CD4-positive, alpha-beta T cell treated with Interleukin-15 for 1 hour (primary cell): ENCODE measurements around the gene P3H2.

Experiments
- DNase-seq: peaks from one replicate; pipeline ENCODE4 v3.0.0-alpha.2; 2020

The P3H2 gene

GRCh38 chr3:190013943-190014924 lies 106.5 kb downstream of the P3H2 start:
- DNase-seq = no peak

- DNase-seq = no peak
These were observed 107.9 kb downstream of the P3H2 start for GRCh38 chr3:190012784-190013183.

- no peak for DNase-seq
These were observed 108.3 kb downstream of the P3H2 start for GRCh38 chr3:190012314-190012782.

- no peak for DNase-seq
These were observed 110.2 kb downstream of the P3H2 start for GRCh38 chr3:190010486-190010885.

- no peak for DNase-seq
These were observed 111.1 kb downstream of the P3H2 start for GRCh38 chr3:190009614-190010013.

- no peak for DNase-seq
These were observed 112.3 kb downstream of the P3H2 start for GRCh38 chr3:190008432-190008831.

- no peak for DNase-seq
These were observed 115.2 kb downstream of the P3H2 start for GRCh38 chr3:190005343-190006113.

GRCh38 chr3:190004656-190005055 lies 116.0 kb downstream of the P3H2 start:
- DNase-seq = no peak

- DNase-seq = no peak
These were observed 117.0 kb downstream of the P3H2 start for GRCh38 chr3:190003681-190004123.

GRCh38 chr3:190003068-190003467 lies 117.6 kb downstream of the P3H2 start:
- no peak for DNase-seq

- no peak for DNase-seq
These were observed 119.3 kb downstream of the P3H2 start for GRCh38 chr3:190001426-190001825.

- DNase-seq = no peak
These were observed 119.9 kb downstream of the P3H2 start for GRCh38 chr3:190000861-190001196.

GRCh38 chr3:190000187-190000860 lies 120.4 kb downstream of the P3H2 start:
- no peak for DNase-seq

GRCh38 chr3:189999718-190000117 lies 121.0 kb downstream of the P3H2 start:
- no peak for DNase-seq

GRCh38 chr3:189995129-189995528 lies 125.6 kb downstream of the P3H2 start:
- DNase-seq = no peak

GRCh38 chr3:189990826-189991225 lies 129.9 kb downstream of the P3H2 start:
- no peak for DNase-seq

GRCh38 chr3:189988854-189989253 lies 131.8 kb downstream of the P3H2 start:
- DNase-seq = no peak

GRCh38 chr3:189988322-189988721 lies 132.4 kb downstream of the P3H2 start:
- no peak for DNase-seq

- DNase-seq = no peak
These were observed 134.7 kb downstream of the P3H2 start for GRCh38 chr3:189985948-189986347.

- DNase-seq = no peak
These were observed 137.1 kb downstream of the P3H2 start for GRCh38 chr3:189983612-189984011.

- DNase-seq = no peak
These were observed 138.3 kb downstream of the P3H2 start for GRCh38 chr3:189982321-189982945.

- DNase-seq = no peak
These were observed 139.0 kb downstream of the P3H2 start for GRCh38 chr3:189981668-189982067.

GRCh38 chr3:189978753-189979152 lies 141.9 kb downstream of the P3H2 start:
- DNase-seq = no peak
